HG03520 (cell line): Measurements from ENCODE around the gene MAD1L1.

Experiments
- ATAC-seq: cut with Tn5 transposase; IDR thresholded peaks from one replicate; pipeline ENCODE4 v1.9.1; 2021; ENCODE audit warnings: mild to moderate bottlenecking, moderate library complexity; ENCODE audit not compliant: unreplicated experiment

MAD1L1 gene

DNA sequence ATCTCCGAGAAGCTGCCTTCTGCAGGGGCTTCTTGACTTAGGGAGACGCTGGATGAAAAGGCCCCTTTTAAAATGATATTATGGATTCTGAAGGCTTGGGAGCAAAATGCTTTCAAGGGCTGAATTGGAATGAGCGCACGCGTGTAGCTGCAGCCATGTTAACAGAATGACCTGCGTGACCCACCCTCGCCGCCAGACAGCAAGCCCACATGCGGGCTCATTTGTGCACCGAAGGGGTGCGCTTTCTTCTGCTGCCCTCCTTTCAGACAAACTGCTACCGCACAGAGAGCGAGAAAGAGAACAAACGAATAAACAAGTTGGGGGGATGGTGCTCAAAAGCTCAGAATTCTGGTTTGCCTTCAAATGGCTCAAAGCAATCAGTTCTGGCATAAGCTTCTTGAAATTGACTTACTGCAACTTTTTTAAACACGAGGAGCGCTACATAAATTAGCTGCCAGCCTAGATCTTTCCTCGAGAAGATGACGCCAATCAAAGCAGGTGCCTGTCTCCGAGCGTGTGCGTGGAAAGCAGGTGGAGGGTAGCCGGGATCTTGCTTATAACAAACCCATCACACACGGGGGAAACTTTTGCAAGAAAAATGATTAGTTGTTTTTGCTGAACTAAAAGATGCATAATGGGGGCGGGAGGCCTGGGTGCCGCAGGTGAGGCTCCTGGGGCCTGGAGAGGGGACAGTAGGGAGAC lies 268.4 kb downstream of the MAD1L1 start:
- ATAC-seq, result no peak

DNA sequence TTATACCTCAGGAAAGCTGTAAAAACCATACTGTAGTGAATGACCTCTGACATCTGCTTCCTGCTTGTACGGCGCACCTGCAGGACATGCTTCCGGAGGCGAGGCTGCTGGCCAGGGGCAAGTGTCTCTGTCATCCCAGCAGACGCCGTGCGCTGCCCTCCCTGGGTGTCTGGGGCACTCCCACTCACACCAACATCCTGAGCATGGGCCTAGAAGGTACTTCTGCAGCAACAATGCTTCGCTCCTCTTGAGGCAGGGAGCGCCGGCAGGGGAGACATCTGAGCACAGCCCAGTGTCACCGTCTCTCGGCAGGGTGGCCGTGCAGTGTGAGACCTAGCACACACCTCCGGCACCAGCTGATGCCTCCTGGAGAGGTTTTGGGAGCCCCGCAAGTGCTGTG lies 269.2 kb downstream of the MAD1L1 start:
- no peak for ATAC-seq

DNA sequence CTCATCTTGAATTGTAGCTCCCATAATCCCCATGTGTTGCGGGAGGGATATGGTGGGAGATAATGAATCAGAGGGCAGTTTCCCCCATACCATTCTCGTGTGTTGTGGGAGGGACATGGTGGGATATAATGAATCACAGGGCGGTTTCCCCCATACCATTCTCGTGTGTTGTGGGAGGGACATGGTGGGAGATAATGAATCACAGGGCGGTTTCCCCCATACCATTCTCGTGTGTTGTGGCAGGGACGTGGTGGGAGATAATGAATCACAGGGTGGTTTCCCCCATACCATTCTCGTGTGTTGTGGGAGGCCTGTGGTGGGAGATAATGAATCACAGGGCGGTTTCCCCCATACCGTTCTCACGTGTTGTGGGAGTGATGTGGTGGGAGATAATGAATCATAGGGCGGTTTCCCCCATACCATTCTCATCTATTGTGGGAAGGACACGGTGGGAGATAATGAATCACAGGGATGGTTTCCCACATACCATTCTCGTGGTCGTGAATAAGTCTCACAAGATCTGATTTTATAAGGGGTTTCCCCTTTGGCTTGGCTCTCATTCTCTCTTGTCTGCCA lies 271.0 kb downstream of the MAD1L1 start:
- no peak for ATAC-seq

DNA sequence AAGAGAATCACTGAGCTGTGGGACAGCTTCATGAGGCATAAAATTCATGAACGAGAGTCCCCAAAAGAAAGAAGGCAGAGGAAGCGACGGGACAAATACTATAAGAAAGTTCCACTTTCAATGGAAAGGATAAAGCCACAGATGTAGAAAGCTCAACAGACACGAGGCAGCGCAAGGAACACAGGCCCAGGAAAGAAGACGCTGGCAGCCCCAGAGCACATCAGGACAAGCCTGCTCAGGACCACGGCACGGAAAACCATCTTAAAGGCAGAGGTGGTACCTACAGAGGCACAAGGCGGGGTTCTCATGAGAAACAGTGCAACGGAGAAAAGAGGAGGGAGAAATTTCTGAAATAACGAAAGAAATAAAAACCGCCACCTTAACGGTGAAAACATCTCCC lies 273.4 kb downstream of the MAD1L1 start:
- no peak for ATAC-seq

DNA sequence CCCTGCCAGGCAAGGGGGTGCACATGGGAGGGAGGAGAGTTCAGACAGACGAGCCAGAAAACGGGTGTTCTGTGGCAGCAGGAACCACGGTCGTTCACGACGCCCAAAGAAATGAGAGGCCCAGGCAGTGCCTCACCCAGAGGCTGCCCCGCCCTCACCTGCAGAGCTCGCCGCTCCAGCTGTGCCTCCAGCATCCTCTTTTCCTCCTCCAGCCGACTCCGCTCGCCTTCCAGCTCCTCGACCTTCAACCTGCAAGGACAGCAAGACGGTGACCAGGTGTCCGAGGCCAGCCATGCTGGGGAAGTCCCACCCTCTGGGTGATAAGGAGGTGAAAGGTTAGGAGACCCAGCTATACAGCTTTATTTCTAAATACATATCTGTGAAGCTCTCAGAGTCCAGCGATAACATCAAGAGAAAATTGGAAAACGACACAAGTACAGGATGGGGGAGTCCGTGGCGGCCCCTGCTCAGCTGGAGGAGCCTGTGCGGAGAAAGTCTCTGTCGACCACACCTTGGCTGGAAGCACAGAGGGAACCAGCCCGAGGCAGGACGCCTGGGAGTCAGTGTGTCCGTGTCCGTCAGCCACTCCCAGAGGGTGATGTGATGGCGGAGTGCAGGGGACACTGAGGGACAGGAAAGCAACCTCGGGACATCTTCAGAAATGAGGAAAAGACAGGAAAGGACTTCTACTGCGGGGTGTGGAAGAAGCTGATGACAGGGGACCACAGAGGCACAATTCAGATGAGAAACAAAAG lies 275.1 kb downstream of the MAD1L1 start:
- no peak for ATAC-seq

DNA sequence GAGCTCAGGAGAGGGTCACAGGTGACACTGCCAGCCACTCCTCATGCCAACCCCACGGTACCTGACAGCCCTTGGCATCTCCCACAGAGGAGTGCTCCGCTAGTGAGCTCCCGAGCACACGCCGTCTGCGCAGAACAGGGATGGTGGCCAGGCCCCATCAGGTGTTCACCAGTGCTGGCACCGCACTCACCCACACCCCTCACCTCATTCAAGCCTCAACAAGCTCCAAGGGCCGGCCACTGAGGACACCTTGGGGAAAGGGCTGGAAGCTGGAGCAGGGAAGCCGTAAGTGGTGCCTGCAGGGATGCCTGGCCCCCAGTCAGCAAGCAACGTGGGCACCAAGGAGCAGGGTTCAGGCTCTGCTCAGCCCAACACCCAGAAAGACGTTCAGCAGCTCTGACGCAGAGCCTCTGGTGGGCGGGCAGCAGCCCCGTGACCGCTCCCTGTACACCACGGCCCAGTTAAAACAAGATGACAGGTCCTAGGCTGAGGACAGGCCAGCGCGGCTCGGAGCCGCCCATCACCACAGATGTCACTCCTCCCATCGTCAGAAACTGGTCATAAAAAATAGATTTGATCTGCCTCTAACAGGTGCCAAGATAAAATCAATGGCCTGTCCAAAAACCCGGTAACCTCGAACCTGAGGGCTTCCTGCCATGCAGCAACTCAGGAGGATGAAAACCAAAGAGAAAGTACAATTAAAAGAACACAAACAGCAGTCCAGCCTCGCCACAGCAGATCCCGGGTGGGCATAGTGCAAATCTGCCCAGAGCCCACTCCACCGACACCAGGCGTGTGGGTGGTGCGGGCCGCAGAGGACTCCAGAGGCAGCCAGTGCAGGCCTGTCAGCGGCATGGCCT lies 275.9 kb downstream of the MAD1L1 start:
- no peak for ATAC-seq

DNA sequence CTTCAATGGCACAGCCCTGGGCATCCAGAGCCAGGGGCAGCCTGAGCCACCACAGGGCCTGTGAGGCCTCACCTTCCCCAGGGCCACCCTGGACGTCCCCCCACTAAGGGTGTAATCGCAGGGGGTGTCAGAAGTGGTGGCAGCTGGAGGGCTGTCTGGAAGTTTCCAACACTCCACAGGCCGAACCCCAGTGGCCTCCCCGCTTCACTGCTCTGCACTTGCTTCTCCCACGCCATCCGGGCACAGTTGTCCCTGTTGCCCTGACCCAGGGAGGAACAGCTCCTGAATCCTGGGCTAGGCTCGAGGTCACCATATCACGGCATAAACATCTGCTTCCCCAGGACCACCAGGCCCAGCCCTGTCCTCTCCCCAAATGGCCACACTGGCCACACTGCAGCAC lies 276.6 kb downstream of the MAD1L1 start:
- no peak for ATAC-seq

DNA sequence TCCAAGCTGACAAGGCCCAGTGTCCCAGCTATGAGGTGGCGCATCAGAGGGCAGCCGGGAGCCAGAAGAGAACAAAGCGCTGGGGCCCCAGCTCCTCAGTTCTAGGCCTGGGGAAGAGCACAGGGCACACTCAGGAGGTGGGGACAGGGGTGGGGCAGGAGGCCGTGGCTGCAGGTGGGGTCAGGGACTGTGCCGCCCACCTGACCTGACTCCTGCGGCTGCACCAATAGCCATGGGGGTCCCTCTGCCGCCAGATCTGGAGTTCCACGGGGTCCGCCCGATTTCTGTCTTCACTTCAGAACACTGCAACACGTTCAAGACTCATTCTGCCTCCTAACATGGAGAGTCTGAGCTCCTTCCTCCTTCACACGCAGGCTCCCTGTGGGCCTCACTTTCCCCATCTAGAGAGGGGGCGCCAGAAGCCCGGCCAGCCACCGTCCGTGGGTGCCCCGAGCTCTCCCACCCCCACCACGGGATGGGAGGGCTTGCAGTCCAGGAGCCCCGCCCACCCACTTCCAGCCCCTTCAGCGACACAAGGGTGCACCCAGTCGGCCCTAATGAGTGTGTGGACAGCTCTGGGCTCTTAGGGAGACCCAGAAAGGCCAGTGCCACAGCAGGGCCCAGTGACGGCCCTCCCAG lies 278.3 kb downstream of the MAD1L1 start:
- ATAC-seq, result no peak

DNA sequence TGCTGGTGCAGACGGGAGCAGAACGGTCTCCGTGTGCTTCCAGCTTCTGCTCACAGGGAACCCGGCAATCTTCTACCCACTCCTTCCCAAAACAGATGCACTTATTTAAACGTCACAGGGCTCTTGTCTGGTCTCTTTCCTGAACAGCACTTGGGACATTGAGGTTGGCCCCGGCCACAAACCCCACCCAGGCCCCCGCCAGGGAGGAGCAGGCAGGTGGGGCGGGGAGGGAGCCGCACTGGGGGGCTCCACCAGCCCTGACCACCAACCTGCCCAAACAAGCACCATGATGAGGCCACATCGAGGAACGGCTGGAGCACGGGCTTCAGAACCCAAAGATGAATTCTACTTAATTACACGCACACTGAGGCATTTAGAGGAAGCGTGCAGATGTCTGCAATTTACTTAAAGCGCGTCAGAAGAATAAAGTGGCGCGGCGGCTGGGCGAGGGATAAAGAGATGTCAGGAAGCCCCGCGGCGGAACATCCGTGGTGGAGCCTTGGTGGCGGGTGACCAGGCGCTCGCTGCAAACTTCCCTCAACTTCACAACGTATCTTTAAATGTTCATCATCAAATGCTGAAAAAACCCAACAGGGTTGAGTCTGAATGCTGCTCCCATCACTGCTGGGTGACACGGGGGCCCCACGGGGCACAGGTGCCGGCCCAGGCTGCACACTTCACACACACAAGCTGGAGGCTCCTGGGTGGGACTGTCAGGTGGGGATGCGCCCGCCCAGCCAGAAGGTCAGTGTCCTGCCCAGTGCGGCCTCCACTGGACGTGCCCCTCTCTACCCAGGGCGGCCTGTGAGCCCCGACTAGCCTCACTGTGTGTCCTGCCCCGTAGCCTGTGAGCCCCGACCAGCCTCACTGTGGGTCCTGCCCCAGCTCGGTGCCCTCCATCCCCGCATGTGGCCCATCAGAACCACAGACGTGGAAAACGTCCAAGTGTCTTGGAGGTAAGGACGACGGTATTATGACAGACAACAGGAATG lies 279.2 kb downstream of the MAD1L1 start:
- no peak for ATAC-seq

DNA sequence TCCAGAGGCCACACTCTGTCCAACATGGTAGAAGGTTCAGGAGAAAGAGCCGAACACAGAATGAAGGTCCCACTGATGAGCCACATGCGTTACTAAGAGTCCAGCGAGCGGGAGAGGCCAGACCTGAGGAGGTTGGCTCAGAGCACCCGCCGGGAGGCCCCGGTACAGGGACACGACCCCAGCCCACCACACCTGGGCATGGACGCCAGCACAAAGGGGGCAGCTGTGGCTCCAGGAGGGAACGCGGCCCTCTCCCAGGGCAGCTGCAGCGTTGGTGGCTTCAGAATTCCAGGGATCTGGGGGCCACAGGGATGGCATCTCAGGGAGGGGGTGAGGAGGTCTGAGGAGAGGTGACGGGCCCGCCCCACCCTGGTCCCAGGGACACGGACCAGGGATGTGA lies 280.0 kb downstream of the MAD1L1 start:
- ATAC-seq, result no peak

DNA sequence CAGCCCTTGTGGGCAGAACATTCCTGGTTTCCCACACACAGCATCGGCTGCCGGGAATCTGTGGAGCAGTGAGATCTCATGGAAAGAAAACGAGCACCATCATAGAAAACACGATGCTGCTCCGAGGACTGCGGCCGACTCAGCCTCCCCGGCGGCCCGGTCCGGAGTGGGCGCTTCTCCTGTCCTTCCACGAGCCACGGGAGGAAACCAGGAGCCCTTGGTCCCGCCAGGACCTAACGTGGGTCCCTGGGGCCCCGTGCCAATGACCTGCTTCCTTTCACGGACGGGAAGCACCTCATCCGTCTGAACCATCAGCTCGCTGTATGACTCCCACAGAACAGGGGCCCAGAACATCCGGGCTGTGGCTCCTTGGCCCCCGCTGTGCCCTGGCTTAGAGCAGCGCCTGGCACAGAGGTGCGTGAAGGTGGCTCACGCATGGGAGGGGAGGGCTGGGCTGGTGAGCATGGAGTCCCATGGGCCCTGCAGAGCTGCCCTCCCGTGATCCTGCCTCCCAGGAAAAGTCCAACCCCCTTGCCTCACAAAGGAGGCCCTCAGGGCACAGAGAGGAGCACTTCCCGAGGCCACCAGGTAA lies 280.5 kb downstream of the MAD1L1 start:
- ATAC-seq, result no peak

DNA sequence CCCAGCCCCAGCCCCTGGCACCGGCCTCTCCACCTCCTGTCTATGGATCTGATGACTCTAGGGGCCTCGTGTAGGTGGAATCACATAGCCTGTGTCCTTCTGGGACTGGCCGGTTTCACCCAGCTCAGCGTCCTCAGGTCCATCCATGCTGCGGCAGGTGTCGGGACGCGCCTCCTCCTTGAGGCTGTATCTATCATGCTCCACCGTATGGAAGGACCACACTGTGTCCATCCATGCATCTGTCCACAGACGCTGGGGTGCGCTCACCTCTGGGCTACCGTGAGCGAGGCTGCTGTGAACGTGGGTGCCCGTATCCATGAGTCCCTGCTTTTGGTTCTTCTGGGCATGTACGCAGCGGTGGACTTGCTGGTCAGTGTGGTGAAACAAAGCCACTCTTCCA lies 281.1 kb downstream of the MAD1L1 start:
- ATAC-seq, result no peak

DNA sequence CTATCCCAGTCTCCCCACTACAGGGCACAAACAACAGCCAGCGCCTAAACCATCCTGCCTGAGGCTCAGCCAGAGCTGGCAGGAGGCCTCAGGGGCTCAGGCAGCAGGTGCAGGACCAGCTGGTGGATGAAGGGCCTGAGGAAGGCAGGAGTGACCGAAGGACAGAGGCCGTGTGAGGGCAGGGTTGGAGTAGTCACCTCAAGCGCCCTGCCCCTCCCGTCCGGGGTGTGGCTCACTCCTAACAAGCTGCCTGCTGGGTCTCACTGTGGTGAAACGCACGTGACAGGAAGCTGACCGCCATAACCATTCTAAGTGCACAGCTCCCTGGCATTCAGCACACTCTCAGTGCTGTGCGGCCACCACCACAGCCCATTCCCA lies 281.6 kb downstream of the MAD1L1 start:
- ATAC-seq, result no peak

DNA sequence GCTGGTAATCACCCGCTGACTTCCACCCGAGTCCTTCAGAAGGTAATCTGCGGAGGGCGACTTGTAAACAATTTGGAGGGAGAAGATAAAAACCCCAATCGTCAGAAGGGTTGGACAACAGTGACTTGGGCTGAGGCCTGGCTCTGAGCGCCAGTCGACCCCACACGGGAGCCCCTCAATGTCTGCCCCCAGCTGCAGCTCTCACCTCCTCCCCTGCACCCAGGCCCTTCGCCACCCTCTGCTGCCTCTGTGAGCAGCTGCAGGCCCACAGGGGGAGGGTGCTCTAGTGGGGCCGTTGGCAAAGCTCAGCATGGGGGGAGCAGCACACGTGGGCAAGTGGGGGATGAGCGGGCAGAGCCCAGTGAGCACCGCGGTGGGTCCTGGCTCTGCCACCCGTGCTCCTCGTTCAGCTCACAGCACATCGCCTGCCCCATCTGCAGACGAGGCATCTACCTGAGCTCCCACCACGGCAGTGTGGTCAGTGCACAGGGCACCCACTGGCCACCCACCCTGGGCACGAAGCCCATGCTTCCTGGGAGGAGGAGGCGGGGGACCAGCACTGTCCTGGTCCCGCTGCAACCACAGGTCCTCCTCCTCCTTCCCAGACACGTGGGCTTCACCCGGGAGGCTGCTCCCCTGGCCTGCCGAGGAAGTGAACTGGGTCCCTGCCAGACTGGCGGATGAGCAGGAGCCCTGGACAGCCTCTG lies 282.1 kb downstream of the MAD1L1 start:
- ATAC-seq, result no peak

DNA sequence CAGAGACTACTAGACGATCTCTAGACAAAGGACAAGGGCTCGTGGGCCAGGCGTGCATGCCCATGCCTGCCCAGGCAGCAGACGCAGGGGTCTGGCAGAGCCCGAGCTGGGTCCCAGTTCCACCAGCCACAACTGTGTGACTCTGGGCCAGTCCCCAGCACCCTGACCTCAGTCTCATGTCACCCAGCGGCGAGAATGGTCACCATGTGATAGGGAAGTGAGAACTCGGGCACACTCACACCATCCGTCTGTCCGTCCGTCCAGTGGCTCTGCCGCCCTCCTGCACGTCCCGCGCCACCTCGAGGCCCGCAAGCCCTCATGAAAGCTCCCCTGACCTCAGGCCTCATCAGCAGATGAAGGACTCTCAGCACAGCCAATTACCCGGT lies 282.7 kb downstream of the MAD1L1 start:
- no peak for ATAC-seq

DNA sequence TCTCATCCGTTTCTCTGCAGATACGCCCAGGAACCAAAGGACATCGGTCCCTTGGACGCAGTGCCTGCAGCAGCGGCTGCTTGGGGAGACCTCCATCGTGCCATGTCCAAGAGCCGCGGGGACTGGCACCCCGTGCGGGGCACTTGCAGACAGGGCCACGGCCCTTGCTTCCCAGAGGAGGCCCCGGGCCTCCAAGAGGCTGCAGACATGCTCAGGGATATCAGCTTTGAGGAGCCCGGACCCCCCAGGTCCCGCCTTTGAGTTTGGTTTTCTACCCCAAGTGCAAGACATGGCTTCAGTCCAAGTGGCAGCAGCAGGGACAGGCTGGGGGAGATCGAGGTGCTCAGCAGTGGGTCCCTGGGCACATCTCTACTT lies 283.1 kb downstream of the MAD1L1 start:
- no peak for ATAC-seq

DNA sequence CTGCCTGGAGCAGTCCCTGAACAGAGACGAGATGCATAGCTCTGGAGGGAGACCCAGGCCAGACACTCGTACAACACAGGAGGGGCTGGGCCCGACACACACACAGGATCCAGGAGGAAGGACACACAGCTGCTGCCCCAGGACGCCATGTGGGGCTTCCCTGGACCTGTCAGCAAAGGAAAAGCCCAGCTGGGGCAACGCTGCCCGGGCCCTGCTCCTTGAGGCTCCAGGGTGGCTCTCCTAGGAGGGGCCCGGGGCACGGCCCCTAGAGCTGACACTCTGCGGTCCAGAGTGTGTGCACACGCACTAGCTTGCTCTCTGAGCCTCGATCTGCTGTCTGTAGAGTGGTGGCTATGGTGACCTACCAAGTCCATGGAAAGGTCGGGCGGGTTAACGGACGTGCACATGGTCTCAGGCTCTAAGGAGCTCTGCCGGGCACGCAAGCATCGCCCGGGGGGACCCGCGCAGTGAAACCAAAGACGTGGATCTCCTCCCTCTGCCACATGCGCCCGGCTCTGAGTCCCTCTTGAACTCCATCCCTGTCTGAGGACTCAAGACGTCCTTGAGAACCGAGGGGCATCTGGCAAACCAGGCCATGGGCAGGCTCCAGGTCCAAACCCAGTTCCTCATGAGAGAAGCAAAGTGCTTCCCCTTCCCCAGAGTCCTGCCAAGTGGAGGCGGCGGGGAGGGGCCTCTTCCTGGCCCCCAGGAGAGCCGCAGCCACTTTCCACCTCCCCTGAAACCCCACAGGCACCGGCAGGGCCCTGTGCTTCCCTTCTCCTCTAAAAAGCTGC lies 283.7 kb downstream of the MAD1L1 start:
- no peak for ATAC-seq

DNA sequence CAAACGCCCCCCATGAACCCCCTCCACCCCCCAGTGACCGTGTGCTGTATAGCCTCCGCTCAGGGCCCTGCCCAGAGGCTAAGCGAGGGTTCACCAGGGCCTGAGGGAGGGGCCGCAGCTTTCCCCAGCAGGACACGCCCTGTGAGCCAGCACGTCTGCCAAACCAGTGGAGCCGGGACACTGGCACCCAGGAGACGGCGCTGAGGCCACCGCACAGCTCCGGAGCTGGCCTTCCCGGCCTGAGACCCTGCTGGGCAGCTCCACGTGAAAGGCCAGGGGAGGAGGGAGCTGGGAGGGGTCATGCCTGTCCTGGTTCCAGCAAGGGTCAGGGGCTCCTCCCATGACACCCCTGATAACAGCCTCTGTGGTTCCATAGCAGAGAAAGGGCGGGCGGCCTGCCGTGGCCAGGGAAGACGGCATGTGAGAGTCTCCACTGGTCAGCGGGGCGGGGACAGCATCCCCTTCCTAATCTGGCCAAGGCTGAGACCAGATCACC lies 284.4 kb downstream of the MAD1L1 start:
- no peak for ATAC-seq
